ENCODE measurements around the gene CCDC190. TPM values are rescaled to one million over a fixed set of nuclear protein-coding genes. Genes with fewer than 3 reads are reported as not detected.

Gene CCDC190
- polyA plus RNA-seq, 3 donors, result not detected

DNA sequence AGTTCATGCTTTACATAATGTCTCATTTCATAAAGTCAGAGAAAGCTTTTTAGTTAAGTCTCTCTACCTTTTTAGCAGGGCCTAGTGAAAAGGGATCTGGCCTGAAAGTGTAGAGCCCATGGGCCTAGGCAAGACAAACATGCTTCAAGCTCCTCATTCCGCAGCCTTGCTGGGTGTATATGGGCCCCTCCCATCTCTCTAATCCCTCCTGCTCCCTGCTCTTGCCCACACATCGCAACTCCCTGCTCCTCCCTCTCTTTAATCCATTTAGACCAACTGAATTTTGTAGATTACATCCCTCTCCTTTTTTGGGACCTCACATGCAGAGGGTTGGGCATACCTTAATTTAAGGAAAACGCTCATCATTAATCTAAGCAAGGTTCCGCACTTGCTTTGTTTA, 42.3 kb upstream of the CCDC190 start:
- Histone ChIP-seq H4K20me1 (ENCODE audit: insufficient read depth, low read length) (no peaks in the 10 kb centered on the region), H3K27ac (ENCODE audit: low read depth in 1 of 2, low read length in 2 of 2) (no peak overlapping the region), H3K36me3 (replicated peaks in 1 of 2; ENCODE audit: control insufficient read depth in 1 of 2, insufficient read depth in 2 of 2, low read length in 2 of 2) (no peaks in the 10 kb centered on the region), H3K4me1 (ENCODE audit: control insufficient read depth in 1 of 2, insufficient read depth in 2 of 2, low read length in 2 of 2) (no peaks in the 10 kb centered on the region), H3K79me2 (ENCODE audit: insufficient read depth, low read length) (no peaks in the 10 kb centered on the region), H3K9me3 (replicated peaks in 1 of 2; ENCODE audit: control insufficient read depth in 1 of 2, insufficient read depth in 1 of 2, low read length in 2 of 2) (no peaks in the 10 kb centered on the region), H2AFZ (ENCODE audit: insufficient read depth, low read depth, low read length, poor library complexity, severe bottlenecking) (no peak overlapping the region), H3K27me3 (ENCODE audit: control insufficient read depth in 2 of 2, insufficient read depth in 2 of 2, low read length in 2 of 2) (peaks cover 2 to 3% of the 10 kb centered on the region in 2 donors), H3K4me2 (replicated peaks; ENCODE audit: extremely low read depth, low read length, poor library complexity, severe bottlenecking) (no peak overlapping the region), H3K4me3 (replicated peaks in 1 of 3; ENCODE audit: low read depth in 2 of 3, low read length in 3 of 3) (no peak overlapping the region), H3K9ac (ENCODE audit: insufficient read depth, low read length, poor library complexity, severe bottlenecking) (no peak overlapping the region)
- no peak for DNase-seq
- intact Hi-C loops (cut with micrococcal nuclease), result no loop called here
- H3K4me3 Mint-ChIP-seq, result peak overlapping the region in 1 of 2 donors; percentile 11
- no peaks in the 10 kb centered on the region for H3K36me3 Mint-ChIP-seq
- peaks cover 0 to 3% (median 0%) of the 10 kb centered on the region in 7 donors for H3K9me3 Mint-ChIP-seq
- 94% methylated on average over 2 of the region's 4 CpGs for WGBS (ENCODE audit: insufficient coverage)
- peaks cover 3% of the 10 kb centered on the region for H3K4me1 Mint-ChIP-seq
- no peak overlapping the region for H3K27ac Mint-ChIP-seq
- TF ChIP-seq, protein P1, sequence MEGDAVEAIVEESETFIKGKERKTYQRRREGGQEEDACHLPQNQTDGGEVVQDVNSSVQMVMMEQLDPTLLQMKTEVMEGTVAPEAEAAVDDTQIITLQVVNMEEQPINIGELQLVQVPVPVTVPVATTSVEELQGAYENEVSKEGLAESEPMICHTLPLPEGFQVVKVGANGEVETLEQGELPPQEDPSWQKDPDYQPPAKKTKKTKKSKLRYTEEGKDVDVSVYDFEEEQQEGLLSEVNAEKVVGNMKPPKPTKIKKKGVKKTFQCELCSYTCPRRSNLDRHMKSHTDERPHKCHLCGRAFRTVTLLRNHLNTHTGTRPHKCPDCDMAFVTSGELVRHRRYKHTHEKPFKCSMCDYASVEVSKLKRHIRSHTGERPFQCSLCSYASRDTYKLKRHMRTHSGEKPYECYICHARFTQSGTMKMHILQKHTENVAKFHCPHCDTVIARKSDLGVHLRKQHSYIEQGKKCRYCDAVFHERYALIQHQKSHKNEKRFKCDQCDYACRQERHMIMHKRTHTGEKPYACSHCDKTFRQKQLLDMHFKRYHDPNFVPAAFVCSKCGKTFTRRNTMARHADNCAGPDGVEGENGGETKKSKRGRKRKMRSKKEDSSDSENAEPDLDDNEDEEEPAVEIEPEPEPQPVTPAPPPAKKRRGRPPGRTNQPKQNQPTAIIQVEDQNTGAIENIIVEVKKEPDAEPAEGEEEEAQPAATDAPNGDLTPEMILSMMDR (IDR thresholded peaks at IDR 0.05), result no peak
- peaks cover 0 to 7% (median 6%) of the 10 kb centered on the region in 3 donors for H3K27me3 Mint-ChIP-seq (ENCODE audit: low read depth in 3 of 3)

DNA sequence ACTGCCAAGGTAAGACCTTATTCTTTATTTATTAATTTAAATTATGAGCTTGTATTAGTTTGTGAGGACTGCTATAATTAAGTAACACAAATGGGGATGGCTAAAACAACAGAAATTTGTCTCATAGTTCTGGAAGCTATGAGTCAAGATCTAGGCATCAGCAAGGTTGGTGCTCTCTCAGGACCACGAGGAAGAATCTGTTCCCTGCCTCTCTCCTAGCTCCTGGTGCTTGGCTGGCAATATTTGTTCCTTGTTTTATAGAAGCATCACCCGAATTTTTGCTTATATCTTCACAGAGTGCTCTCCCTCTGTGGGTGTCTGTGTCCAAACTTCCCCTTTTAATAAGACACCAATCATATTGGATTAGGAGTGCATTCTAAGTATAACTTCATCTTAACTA, 41.4 kb upstream of the CCDC190 start:
- H3K36me3 ChIP-seq (replicated peaks in 1 of 2; ENCODE audit: control insufficient read depth in 1 of 2, insufficient read depth in 2 of 2, low read length in 2 of 2), result no peaks in the 10 kb centered on the region
- no peak overlapping the region for H3K4me3 ChIP-seq (replicated peaks in 1 of 3; ENCODE audit: low read depth in 2 of 3, low read length in 3 of 3)
- Mint-ChIP-seq H3K36me3 (no peaks in the 10 kb centered on the region), H3K9me3 (peaks cover 0 to 3% (median 0%) of the 10 kb centered on the region in 7 donors), H3K27ac (no peak overlapping the region), H3K27me3 (ENCODE audit: low read depth in 3 of 3) (peaks cover 0 to 7% (median 6%) of the 10 kb centered on the region in 3 donors), H3K4me1 (peaks cover 3% of the 10 kb centered on the region), H3K4me3 (no peak overlapping the region)
- no peaks in the 10 kb centered on the region for H3K4me1 ChIP-seq (ENCODE audit: control insufficient read depth in 1 of 2, insufficient read depth in 2 of 2, low read length in 2 of 2)
- no peak overlapping the region for H3K4me2 ChIP-seq (replicated peaks; ENCODE audit: extremely low read depth, low read length, poor library complexity, severe bottlenecking)
- H3K27ac ChIP-seq (ENCODE audit: low read depth in 1 of 2, low read length in 2 of 2), result no peak overlapping the region
- peaks cover 2 to 3% of the 10 kb centered on the region in 2 donors for H3K27me3 ChIP-seq (ENCODE audit: control insufficient read depth in 2 of 2, insufficient read depth in 2 of 2, low read length in 2 of 2)
- WGBS (ENCODE audit: insufficient coverage), result 83% methylated on average over 1 of the region's 2 CpGs
- intact Hi-C loops (cut with micrococcal nuclease), result no loop called here
- no peak overlapping the region for H2AFZ ChIP-seq (ENCODE audit: insufficient read depth, low read depth, low read length, poor library complexity, severe bottlenecking)
- H3K79me2 ChIP-seq (ENCODE audit: insufficient read depth, low read length), result no peaks in the 10 kb centered on the region
- H3K9me3 ChIP-seq (replicated peaks in 1 of 2; ENCODE audit: control insufficient read depth in 1 of 2, insufficient read depth in 1 of 2, low read length in 2 of 2), result no peaks in the 10 kb centered on the region
- TF ChIP-seq, protein P1 (IDR thresholded peaks at IDR 0.05), result no peak
- DNase-seq, result peak in 1 of 3 donors; percentile 7
- H3K9ac ChIP-seq (ENCODE audit: insufficient read depth, low read length, poor library complexity, severe bottlenecking), result no peak overlapping the region
- H4K20me1 ChIP-seq (ENCODE audit: insufficient read depth, low read length), result no peaks in the 10 kb centered on the region
